HepG2 (cell line): ENCODE measurements around the gene BSG. TPM values are rescaled to one million over a fixed set of nuclear protein-coding genes. Genes with fewer than 3 reads are reported as not detected.
A peak's percentile ranks its signal among the peaks of the same experiment; 100 is the strongest.

ENCODE experiments used
- GATAD2A ChIP-seq: IDR thresholded peaks from 2 replicates; pipeline ENCODE4 v1.6.1; 2016
- JUND ChIP-seq: sonication (generic); formaldehyde crosslinking; IDR thresholded peaks from 2 replicates; pipeline ENCODE4 v1.8.0; 2022; ENCODE audit warnings: mild to moderate bottlenecking, missing genetic modification reagents
- TOE1 ChIP-seq: sonication (generic); formaldehyde crosslinking; IDR thresholded peaks from 2 replicates; pipeline ENCODE4 v1.4.0; 2020; ENCODE audit warnings: mild to moderate bottlenecking, missing genetic modification reagents
- U2AF2 ChIP-seq: fragments of 200-400 bp; formaldehyde crosslinking; IDR thresholded peaks from 2 replicates; pipeline ENCODE4 v1.6.1; 2017; ENCODE audit warnings: low read depth, mild to moderate bottlenecking, low read length
- ZNF552 ChIP-seq: sonication (generic); formaldehyde crosslinking; IDR thresholded peaks from 2 replicates; pipeline ENCODE4 v1.9.0; 2022; ENCODE audit warnings: missing genetic modification reagents, mild to moderate bottlenecking, borderline replicate concordance
- ZNF564 ChIP-seq: sonication (generic); formaldehyde crosslinking; IDR thresholded peaks from 2 replicates; pipeline ENCODE4 v1.8.1; 2023; ENCODE audit warnings: mild to moderate bottlenecking, missing genetic modification reagents
- polyA plus RNA-seq, 8 experiments: library from polyadenylated mRNA; depleted of rRNA in 3 of 8; stranded (reverse) in 7 of 8; unstranded in 1 of 8; fragments of >200 nt; fragmentation: Illumina TruSeq in 4 of 8; extraction: Trizol in 4 of 8; gene quantifications; 2 replicates each; pipeline versions ENCODE4 v1.2.1 to v1.2.3, GENCODE V29; 2011 to 2016; ENCODE audit warnings: low read depth in 4 of 8, missing spikeins in 1 of 8, mixed read lengths in 1 of 8; ENCODE audit not compliant: insufficient read depth in 1 of 8
- total RNA-seq, 5 experiments: library from RNA; depleted of rRNA; stranded (reverse); fragments of >200 nt; fragmentation: Illumina TruSeq; extraction: Trizol; gene quantifications; 2 replicates each; pipeline ENCODE4 v1.2.3, GENCODE V29; 2016; ENCODE audit warnings: low read depth in 1 of 5
- TF ChIP-seq, protein P1 (sequence below): sonication (generic); formaldehyde crosslinking; IDR thresholded peaks from one replicate; pipeline ENCODE4 v1.5.1; 2020; ENCODE audit warnings: mild to moderate bottlenecking, missing genetic modification reagents; ENCODE audit errors: not compliant biosample characterization
- TF ChIP-seq, protein P2 (sequence below): sonication (generic); formaldehyde crosslinking; IDR thresholded peaks from 2 replicates; pipeline ENCODE4 v1.5.1; 2020; ENCODE audit warnings: missing genetic modification reagents, mild to moderate bottlenecking, borderline replicate concordance
- TF ChIP-seq, protein P3 (sequence below): sonication (generic); formaldehyde crosslinking; IDR thresholded peaks from 2 replicates; pipeline ENCODE4 v1.8.0; 2022; ENCODE audit warnings: missing genetic modification reagents, mild to moderate bottlenecking, moderate library complexity, borderline replicate concordance
- TF ChIP-seq, protein P4 (sequence below): sonication (generic); formaldehyde crosslinking; IDR thresholded peaks from 2 replicates; pipeline ENCODE4 v1.5.0; 2020; ENCODE audit warnings: mild to moderate bottlenecking, missing genetic modification reagents
- TF ChIP-seq, protein P5 (sequence below): sonication (generic); formaldehyde crosslinking; IDR thresholded peaks from 2 replicates; pipeline ENCODE4 v1.4.0; 2020; ENCODE audit warnings: mild to moderate bottlenecking, missing genetic modification reagents

BSG gene
- total and polyA plus RNA-seq, 2 of the 13 experiments (the other 11 are each of a cell fraction or from before 2014, with no cell fraction given): 309 to 754 TPM

DNA sequence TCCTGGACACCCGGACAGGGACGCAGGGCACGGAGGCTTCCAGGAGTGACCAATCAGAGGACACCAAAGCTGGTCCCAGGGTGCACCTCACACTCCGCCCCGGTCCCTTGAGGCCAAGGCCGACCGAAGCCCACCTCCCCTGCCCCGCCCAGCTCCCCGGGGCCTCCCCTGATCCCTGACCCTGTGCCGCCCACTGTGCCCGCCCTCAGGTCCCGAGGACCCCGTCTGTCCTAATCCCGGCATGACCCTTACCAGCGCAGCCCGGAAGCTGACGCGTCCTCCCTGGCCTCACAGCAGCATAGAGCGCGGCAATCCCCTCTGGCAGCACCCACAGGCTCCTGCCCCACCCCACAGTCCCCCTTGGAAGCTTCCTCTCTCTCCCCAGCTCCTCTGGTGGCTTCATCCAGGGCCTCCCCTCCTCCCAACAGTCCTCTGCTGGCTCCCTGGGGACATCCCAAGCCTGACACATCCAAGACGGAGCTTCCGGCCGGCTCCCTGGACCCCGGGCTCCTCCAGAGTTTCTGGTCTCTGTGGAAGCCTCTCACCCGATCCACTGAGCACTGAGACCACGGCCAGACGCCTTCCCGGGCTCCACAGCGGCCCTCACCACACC is 48.2 kb upstream of the BSG start (continued):
- TF ChIP-seq, protein P1, sequence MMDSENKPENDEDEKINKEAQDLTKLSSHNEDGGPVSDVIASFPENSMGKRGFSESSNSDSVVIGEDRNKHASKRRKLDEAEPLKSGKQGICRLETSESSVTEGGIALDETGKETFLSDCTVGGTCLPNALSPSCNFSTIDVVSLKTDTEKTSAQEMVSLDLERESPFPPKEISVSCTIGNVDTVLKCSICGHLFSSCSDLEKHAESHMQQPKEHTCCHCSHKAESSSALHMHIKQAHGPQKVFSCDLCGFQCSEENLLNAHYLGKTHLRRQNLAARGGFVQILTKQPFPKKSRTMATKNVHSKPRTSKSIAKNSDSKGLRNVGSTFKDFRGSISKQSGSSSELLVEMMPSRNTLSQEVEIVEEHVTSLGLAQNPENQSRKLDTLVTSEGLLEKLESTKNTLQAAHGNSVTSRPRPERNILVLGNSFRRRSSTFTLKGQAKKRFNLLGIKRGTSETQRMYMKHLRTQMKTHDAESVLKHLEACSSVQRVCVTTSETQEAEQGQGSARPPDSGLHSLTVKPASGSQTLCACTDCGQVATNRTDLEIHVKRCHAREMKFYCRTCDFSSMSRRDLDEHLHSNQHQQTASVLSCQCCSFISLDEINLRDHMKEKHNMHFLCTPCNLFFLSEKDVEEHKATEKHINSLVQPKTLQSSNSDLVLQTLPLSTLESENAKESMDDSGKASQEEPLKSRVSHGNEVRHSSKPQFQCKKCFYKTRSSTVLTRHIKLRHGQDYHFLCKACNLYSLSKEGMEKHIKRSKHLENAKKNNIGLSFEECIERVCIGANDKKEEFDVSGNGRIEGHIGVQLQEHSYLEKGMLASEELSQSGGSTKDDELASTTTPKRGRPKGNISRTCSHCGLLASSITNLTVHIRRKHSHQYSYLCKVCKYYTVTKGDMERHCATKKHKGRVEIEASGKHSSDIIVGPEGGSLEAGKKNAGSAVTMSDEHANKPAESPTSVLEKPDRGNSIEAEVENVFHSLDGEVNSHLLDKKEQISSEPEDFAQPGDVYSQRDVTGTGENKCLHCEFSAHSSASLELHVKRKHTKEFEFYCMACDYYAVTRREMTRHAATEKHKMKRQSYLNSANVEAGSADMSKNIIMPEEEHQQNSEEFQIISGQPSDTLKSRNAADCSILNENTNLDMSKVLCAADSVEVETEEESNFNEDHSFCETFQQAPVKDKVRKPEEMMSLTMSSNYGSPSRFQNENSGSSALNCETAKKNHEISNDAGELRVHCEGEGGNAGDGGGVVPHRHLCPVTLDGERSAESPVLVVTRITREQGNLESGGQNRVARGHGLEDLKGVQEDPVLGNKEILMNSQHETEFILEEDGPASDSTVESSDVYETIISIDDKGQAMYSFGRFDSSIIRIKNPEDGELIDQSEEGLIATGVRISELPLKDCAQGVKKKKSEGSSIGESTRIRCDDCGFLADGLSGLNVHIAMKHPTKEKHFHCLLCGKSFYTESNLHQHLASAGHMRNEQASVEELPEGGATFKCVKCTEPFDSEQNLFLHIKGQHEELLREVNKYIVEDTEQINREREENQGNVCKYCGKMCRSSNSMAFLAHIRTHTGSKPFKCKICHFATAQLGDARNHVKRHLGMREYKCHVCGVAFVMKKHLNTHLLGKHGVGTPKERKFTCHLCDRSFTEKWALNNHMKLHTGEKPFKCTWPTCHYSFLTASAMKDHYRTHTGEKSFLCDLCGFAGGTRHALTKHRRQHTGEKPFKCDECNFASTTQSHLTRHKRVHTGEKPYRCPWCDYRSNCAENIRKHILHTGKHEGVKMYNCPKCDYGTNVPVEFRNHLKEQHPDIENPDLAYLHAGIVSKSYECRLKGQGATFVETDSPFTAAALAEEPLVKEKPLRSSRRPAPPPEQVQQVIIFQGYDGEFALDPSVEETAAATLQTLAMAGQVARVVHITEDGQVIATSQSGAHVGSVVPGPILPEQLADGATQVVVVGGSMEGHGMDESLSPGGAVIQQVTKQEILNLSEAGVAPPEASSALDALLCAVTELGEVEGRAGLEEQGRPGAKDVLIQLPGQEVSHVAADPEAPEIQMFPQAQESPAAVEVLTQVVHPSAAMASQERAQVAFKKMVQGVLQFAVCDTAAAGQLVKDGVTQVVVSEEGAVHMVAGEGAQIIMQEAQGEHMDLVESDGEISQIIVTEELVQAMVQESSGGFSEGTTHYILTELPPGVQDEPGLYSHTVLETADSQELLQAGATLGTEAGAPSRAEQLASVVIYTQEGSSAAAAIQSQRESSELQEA (CRISPR knock-in tag): no peak
- TF ChIP-seq U2AF2 (no peak), ZNF564 (peak; percentile 52; the same call in 1 of the 2 replicates), JUND (CRISPR knock-in tag) (peak; percentile 31; the same call in 1 of the 2 replicates), GATAD2A (CRISPR knock-in tag) (peak; percentile 76), TOE1 (CRISPR knock-in tag) (no peak), ZNF552 (CRISPR knock-in tag) (no peak; the same call in 1 of the 2 replicates)
- TF ChIP-seq, protein P2, sequence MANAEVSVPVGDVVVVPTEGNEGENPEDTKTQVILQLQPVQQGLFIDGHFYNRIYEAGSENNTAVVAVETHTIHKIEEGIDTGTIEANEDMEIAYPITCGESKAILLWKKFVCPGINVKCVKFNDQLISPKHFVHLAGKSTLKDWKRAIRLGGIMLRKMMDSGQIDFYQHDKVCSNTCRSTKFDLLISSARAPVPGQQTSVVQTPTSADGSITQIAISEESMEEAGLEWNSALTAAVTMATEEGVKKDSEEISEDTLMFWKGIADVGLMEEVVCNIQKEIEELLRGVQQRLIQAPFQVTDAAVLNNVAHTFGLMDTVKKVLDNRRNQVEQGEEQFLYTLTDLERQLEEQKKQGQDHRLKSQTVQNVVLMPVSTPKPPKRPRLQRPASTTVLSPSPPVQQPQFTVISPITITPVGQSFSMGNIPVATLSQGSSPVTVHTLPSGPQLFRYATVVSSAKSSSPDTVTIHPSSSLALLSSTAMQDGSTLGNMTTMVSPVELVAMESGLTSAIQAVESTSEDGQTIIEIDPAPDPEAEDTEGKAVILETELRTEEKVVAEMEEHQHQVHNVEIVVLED (CRISPR knock-in tag): peak; percentile 65; the same call in 1 of the 2 replicates
- TF ChIP-seq, protein P3, sequence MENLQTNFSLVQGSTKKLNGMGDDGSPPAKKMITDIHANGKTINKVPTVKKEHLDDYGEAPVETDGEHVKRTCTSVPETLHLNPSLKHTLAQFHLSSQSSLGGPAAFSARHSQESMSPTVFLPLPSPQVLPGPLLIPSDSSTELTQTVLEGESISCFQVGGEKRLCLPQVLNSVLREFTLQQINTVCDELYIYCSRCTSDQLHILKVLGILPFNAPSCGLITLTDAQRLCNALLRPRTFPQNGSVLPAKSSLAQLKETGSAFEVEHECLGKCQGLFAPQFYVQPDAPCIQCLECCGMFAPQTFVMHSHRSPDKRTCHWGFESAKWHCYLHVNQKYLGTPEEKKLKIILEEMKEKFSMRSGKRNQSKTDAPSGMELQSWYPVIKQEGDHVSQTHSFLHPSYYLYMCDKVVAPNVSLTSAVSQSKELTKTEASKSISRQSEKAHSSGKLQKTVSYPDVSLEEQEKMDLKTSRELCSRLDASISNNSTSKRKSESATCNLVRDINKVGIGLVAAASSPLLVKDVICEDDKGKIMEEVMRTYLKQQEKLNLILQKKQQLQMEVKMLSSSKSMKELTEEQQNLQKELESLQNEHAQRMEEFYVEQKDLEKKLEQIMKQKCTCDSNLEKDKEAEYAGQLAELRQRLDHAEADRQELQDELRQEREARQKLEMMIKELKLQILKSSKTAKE (CRISPR knock-in tag): peak; percentile 92
- TF ChIP-seq, protein P4, sequence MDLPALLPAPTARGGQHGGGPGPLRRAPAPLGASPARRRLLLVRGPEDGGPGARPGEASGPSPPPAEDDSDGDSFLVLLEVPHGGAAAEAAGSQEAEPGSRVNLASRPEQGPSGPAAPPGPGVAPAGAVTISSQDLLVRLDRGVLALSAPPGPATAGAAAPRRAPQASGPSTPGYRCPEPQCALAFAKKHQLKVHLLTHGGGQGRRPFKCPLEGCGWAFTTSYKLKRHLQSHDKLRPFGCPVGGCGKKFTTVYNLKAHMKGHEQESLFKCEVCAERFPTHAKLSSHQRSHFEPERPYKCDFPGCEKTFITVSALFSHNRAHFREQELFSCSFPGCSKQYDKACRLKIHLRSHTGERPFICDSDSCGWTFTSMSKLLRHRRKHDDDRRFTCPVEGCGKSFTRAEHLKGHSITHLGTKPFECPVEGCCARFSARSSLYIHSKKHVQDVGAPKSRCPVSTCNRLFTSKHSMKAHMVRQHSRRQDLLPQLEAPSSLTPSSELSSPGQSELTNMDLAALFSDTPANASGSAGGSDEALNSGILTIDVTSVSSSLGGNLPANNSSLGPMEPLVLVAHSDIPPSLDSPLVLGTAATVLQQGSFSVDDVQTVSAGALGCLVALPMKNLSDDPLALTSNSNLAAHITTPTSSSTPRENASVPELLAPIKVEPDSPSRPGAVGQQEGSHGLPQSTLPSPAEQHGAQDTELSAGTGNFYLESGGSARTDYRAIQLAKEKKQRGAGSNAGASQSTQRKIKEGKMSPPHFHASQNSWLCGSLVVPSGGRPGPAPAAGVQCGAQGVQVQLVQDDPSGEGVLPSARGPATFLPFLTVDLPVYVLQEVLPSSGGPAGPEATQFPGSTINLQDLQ (CRISPR knock-in tag): no peak
- TF ChIP-seq, protein P5, sequence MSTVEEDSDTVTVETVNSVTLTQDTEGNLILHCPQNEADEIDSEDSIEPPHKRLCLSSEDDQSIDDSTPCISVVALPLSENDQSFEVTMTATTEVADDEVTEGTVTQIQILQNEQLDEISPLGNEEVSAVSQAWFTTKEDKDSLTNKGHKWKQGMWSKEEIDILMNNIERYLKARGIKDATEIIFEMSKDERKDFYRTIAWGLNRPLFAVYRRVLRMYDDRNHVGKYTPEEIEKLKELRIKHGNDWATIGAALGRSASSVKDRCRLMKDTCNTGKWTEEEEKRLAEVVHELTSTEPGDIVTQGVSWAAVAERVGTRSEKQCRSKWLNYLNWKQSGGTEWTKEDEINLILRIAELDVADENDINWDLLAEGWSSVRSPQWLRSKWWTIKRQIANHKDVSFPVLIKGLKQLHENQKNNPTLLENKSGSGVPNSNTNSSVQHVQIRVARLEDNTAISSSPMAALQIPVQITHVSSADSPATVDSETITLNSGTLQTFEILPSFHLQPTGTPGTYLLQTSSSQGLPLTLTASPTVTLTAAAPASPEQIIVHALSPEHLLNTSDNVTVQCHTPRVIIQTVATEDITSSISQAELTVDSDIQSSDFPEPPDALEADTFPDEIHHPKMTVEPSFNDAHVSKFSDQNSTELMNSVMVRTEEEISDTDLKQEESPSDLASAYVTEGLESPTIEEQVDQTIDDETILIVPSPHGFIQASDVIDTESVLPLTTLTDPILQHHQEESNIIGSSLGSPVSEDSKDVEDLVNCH (CRISPR knock-in tag): no peak
